Activated B cell treated with CpG ODN at 0.5 μM for 24 hours (primary cell): ENCODE measurements around the gene PDLIM1. TPM values are rescaled to one million over a fixed set of nuclear protein-coding genes. Genes with fewer than 3 reads are reported as not detected.

ENCODE experiments used
- ATAC-seq: fragments of 200-7000 bp; cut with Tn5 transposase; one replicate; pipeline ENCODE4 v1.10.0; 2021; ENCODE audit warnings: low read depth, mild to moderate bottlenecking, moderate library complexity
- CTCF ChIA-PET: fragments of 350-600 bp; sonication (Branson Sonifier 250); formaldehyde crosslinking; loops from one replicate; lab custom pipeline; 2021; ENCODE audit warnings: antibody characterized with exemption; lab: Charles Lee
- POLR2A ChIA-PET: fragments of 350-600 bp; sonication (Branson Sonifier 250); formaldehyde crosslinking; loops from one replicate; lab custom pipeline; 2021; ENCODE audit warnings: antibody characterized with exemption; lab: Charles Lee
- DNase-seq: peaks from one replicate; pipeline ENCODE4 v3.0.0; 2022
- H3K27ac Mint-ChIP-seq: one replicate; pipeline ENCODE4 v1.8.0; 2020; ENCODE audit warnings: mixed read lengths
- H3K27me3 Mint-ChIP-seq: one replicate; pipeline ENCODE4 v1.8.0; 2021; ENCODE audit warnings: mixed read lengths
- H3K36me3 Mint-ChIP-seq: one replicate; pipeline ENCODE4 v1.8.0; 2021; ENCODE audit warnings: low read depth, mixed read lengths
- H3K4me1 Mint-ChIP-seq: one replicate; pipeline ENCODE4 v1.8.0; 2021; ENCODE audit warnings: mixed read lengths
- H3K4me3 Mint-ChIP-seq: one replicate; pipeline ENCODE4 v1.8.0; 2020; ENCODE audit warnings: mild to moderate bottlenecking, mixed read lengths
- H3K9me3 Mint-ChIP-seq: one replicate; pipeline ENCODE4 v1.8.0; 2020; ENCODE audit warnings: mixed read lengths
- intact Hi-C: fragments of 100-400 bp; cut with micrococcal nuclease; formaldehyde crosslinking; loops from one replicate; pipeline ENCODE4 v1.15.1; 2024
- total RNA-seq: library from RNA; stranded (reverse); gene quantifications from 2 replicates; pipeline ENCODE4 v1.2.3, GENCODE V29; 2022
- TF ChIP-seq, protein P1 (sequence below): fragments of 200-600 bp; IDR thresholded peaks from one replicate; pipeline ENCODE4 v1.8.0; 2022; ENCODE audit warnings: antibody characterized with exemption, mild to moderate bottlenecking

Gene PDLIM1
- total RNA-seq, 1 donor from 2014 or later: 141 TPM

DNA sequence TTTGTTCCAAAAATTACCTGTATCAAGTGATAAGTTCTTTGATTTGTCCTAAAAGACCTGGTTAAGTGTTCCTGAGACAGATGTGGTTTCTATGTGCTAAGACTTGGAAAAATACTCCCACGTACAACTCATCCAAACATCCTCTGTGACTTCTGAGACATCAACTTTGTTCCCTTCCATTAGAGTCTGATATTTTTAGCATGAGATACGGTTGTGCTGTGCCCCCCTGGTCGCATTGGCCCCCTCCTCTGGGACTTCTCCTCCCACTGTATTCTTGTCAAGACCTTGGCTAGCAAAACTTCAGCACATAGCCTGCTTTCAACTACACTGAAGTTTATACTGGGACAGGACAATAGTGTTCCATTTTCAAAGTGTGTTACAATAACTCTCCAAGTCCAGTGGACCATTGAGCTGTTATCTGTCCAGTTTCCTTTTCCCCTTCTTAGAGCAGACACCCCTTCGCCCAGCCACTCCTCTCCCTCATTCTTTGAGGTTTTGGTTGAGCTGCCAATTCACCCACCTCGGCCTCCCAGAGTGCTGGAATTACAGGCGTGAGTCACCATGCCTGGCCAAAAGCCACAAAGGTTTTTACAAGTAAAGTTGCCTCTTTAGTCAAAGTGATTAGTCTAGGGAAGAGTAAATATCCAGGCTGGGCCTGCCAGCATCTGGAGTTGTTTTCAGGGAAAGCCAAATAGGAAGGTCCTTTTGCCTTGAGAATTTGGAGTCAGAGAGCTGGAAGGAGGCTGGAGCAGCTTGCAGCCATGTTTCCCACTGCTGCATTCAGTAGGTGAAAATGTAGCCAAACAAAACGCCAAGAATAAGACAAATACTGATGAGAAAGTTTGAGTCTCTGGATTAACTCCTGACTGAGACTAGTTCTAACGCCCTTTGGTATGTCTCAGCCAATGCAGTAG, 17.8 kb upstream of the PDLIM1 start:
- Mint-ChIP-seq H3K9me3 (no peaks in the 10 kb centered on the region), H3K27me3 (no peaks in the 10 kb centered on the region), H3K27ac (no peak overlapping the region), H3K4me1 (peaks cover 31% of the 10 kb centered on the region), H3K4me3 (no peak overlapping the region), H3K36me3 (no peaks in the 10 kb centered on the region)
- ChIA-PET POLR2A (interaction anchor here (1.6 kb wide), 1 partner anchor 13 kb away, joined by 9 read pairs; no protein-coding TSS in a partner anchor), CTCF (interaction anchor here (1.2 kb wide), 1 partner anchor 62 kb away, joined by 4 read pairs; no protein-coding TSS in a partner anchor)
- TF ChIP-seq, protein P1, sequence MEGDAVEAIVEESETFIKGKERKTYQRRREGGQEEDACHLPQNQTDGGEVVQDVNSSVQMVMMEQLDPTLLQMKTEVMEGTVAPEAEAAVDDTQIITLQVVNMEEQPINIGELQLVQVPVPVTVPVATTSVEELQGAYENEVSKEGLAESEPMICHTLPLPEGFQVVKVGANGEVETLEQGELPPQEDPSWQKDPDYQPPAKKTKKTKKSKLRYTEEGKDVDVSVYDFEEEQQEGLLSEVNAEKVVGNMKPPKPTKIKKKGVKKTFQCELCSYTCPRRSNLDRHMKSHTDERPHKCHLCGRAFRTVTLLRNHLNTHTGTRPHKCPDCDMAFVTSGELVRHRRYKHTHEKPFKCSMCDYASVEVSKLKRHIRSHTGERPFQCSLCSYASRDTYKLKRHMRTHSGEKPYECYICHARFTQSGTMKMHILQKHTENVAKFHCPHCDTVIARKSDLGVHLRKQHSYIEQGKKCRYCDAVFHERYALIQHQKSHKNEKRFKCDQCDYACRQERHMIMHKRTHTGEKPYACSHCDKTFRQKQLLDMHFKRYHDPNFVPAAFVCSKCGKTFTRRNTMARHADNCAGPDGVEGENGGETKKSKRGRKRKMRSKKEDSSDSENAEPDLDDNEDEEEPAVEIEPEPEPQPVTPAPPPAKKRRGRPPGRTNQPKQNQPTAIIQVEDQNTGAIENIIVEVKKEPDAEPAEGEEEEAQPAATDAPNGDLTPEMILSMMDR: no peak
- DNase-seq: no peak
- intact Hi-C loops: no loop called here
- ATAC-seq: no peak

DNA sequence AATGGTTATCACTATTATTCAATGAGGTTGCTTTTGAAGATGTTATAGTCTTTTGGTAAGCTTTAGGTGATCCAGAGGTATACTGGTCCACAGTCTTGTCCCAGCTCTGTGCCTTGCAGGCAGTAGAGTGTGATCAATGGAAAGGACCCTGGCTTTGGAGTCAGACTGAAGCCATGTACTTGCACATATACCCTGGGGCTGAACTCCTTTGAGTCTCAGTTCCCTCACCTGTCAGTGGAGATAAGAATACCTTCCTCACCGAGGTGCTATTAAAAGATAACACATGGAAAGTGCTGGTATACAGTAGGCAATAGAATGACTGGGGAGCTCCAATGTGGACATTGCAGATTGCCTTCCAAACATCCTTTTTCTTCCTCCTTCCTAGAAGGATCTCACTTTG, 16.0 kb upstream of the PDLIM1 start:
- H3K4me3 Mint-ChIP-seq: no peak overlapping the region
- no peaks in the 10 kb centered on the region for H3K36me3 Mint-ChIP-seq
- H3K27me3 Mint-ChIP-seq: no peaks in the 10 kb centered on the region
- no peak overlapping the region for H3K27ac Mint-ChIP-seq
- POLR2A ChIA-PET: interaction anchor here (0.6 kb wide), 1 partner anchor 23 kb away, joined by 4 read pairs; no protein-coding TSS in a partner anchor
- DNase-seq: no peak
- no peak for ATAC-seq
- peaks cover 27% of the 10 kb centered on the region for H3K4me1 Mint-ChIP-seq
- intact Hi-C loops: no loop called here
- no peaks in the 10 kb centered on the region for H3K9me3 Mint-ChIP-seq
- TF ChIP-seq, protein P1: no peak
- CTCF ChIA-PET: no interaction called here

- TF ChIP-seq, protein P1: no peak
- no peaks in the 10 kb centered on the region for H3K27me3 Mint-ChIP-seq
- POLR2A ChIA-PET: interaction anchor here (0.6 kb wide), 2 partner anchors 12 to 23 kb away, joined by 4 to 6 read pairs; no protein-coding TSS in a partner anchor
- intact Hi-C loops: no loop called here
- CTCF ChIA-PET: no interaction called here
- no peak overlapping the region for H3K27ac Mint-ChIP-seq
- peaks cover 27% of the 10 kb centered on the region for H3K4me1 Mint-ChIP-seq
- H3K4me3 Mint-ChIP-seq: no peak overlapping the region
- no peaks in the 10 kb centered on the region for H3K9me3 Mint-ChIP-seq
- ATAC-seq (no peak), DNase-seq (no peak)
- no peaks in the 10 kb centered on the region for H3K36me3 Mint-ChIP-seq
Observed at GRCh38 chr10:95306318-95306650, 15.5 kb upstream of the PDLIM1 start.

GRCh38 chr10:95305606-95306317, 15.0 kb upstream of the PDLIM1 start:
- no peaks in the 10 kb centered on the region for H3K9me3 Mint-ChIP-seq
- H3K4me3 Mint-ChIP-seq: no peak overlapping the region
- DNase-seq: no peak
- TF ChIP-seq, protein P1: no peak
- peaks cover 25% of the 10 kb centered on the region for H3K4me1 Mint-ChIP-seq
- ATAC-seq: no peak
- no peak overlapping the region for H3K27ac Mint-ChIP-seq
- H3K36me3 Mint-ChIP-seq: no peaks in the 10 kb centered on the region
- POLR2A ChIA-PET: interaction anchor here (0.6 kb wide), 1 partner anchor 12 kb away, joined by 6 read pairs; no protein-coding TSS in a partner anchor
- CTCF ChIA-PET: no interaction called here
- no peaks in the 10 kb centered on the region for H3K27me3 Mint-ChIP-seq
- intact Hi-C loops: no loop called here

DNA sequence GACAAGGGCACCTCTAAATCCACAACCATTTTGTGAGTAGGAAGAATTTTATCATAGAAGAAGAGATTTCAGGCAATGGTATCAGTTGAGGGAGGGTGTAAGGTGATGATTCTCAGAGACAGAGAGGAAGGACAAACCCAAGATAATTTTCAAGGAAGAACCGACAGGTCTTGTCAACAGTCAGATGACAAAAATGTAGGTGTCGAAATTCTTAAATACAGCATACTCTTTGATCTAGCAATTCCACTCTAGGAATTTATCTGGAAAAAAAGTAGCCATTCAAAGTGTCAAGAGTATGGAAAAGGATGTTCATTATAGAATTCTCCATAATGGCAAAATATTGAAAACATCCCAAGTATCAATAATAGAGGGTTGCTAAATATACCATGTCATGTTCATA, 14.2 kb upstream of the PDLIM1 start:
- POLR2A ChIA-PET: no interaction called here
- TF ChIP-seq, protein P1: no peak
- no peak overlapping the region for H3K27ac Mint-ChIP-seq

More for the DNA sequence above, 14.2 kb upstream of the PDLIM1 start:
- Mint-ChIP-seq H3K9me3 (no peaks in the 10 kb centered on the region), H3K36me3 (no peaks in the 10 kb centered on the region), H3K27me3 (no peaks in the 10 kb centered on the region), H3K4me3 (no peak overlapping the region), H3K4me1 (peaks cover 17% of the 10 kb centered on the region)
- no peak for DNase-seq
- ATAC-seq: no peak
- intact Hi-C loops: no loop called here
- CTCF ChIA-PET: no interaction called here
